ENCODE results near the gene WDR4. TPM values are rescaled to one million over a fixed set of nuclear protein-coding genes. Genes with fewer than 3 reads are reported as not detected.

The WDR4 gene
- total RNA-seq, 1 experiment from 2014 or later, result 42.6 TPM

- Mint-ChIP-seq H3K27ac (no peak overlapping the region), H3K9me3 (no peaks in the 10 kb centered on the region), H3K4me1 (no peaks in the 10 kb centered on the region), H3K4me3 (no peak overlapping the region), H3K27me3 (ENCODE audit: low read depth) (no peaks in the 10 kb centered on the region), H3K36me3 (peaks cover 63% of the 10 kb centered on the region)
- TF ChIP-seq MXD4 (CRISPR knock-in tag; IDR thresholded peaks at IDR 0.05; ENCODE audit: borderline replicate concordance) (no peak), NFATC4 (CRISPR knock-in tag; IDR thresholded peaks at IDR 0.05) (no peak), EMX1 (CRISPR knock-in tag; IDR thresholded peaks at IDR 0.05) (no peak), SMAD4 (CRISPR knock-in tag; IDR thresholded peaks at IDR 0.05) (no peak), E2F5 (CRISPR knock-in tag; IDR thresholded peaks at IDR 0.05) (no peak), RELA (CRISPR knock-in tag; IDR thresholded peaks at IDR 0.05; ENCODE audit: borderline replicate concordance) (no peak), IRF1 (CRISPR knock-in tag; IDR thresholded peaks at IDR 0.05) (no peak), NR3C1 (CRISPR knock-in tag; conservative IDR thresholded peaks at IDR 0.05; ENCODE audit: low read depth) (no peak), SMAD3 (CRISPR knock-in tag; IDR thresholded peaks at IDR 0.05; ENCODE audit: borderline replicate concordance) (no peak), ZNF232 (CRISPR knock-in tag; IDR thresholded peaks at IDR 0.05) (no peak), KAT7 (CRISPR knock-in tag; IDR thresholded peaks at IDR 0.05; ENCODE audit: borderline replicate concordance) (no peak), ERG (CRISPR knock-in tag; IDR thresholded peaks at IDR 0.05) (no peak), NR2C2 (CRISPR knock-in tag; IDR thresholded peaks at IDR 0.05) (no peak), PREB (CRISPR knock-in tag; IDR thresholded peaks at IDR 0.05; ENCODE audit: borderline replicate concordance) (no peak)
- ChIA-PET CTCF (no interaction called here), POLR2A (no interaction called here)
- no peak for DNase-seq (ENCODE audit: low spot score)
- no peak for ATAC-seq
Measured at GRCh38 chr21:42857216-42857615, 22.1 kb downstream of the WDR4 start.

GRCh38 chr21:42855937-42856335 lies 23.4 kb downstream of the WDR4 start:
- Mint-ChIP-seq H3K27ac (no peak overlapping the region), H3K9me3 (no peaks in the 10 kb centered on the region), H3K36me3 (peaks cover 72% of the 10 kb centered on the region), H3K4me3 (no peak overlapping the region), H3K4me1 (no peaks in the 10 kb centered on the region), H3K27me3 (ENCODE audit: low read depth) (no peaks in the 10 kb centered on the region)
- ChIA-PET POLR2A (no interaction called here), CTCF (no interaction called here)
- no peak for DNase-seq (ENCODE audit: low spot score)
- ATAC-seq, result no peak
- no peak for TF ChIP-seq KAT7 (CRISPR knock-in tag; IDR thresholded peaks at IDR 0.05; ENCODE audit: borderline replicate concordance)
- TF ChIP-seq ZNF317 (CRISPR knock-in tag; IDR thresholded peaks at IDR 0.05; ENCODE audit: borderline replicate concordance, low read depth), result no peak
- TF ChIP-seq ZBTB21 (CRISPR knock-in tag; IDR thresholded peaks at IDR 0.05; ENCODE audit: borderline replicate concordance), result no peak
- no peak for TF ChIP-seq CBFB (CRISPR knock-in tag; IDR thresholded peaks at IDR 0.05; ENCODE audit: low read depth)
- TF ChIP-seq E2F5 (CRISPR knock-in tag; IDR thresholded peaks at IDR 0.05), result no peak
- no peak for TF ChIP-seq ZNF512 (CRISPR knock-in tag; IDR thresholded peaks at IDR 0.05; ENCODE audit: borderline replicate concordance)
- TF ChIP-seq ATF3 (CRISPR knock-in tag; conservative IDR thresholded peaks at IDR 0.05), result no peak
- no peak for TF ChIP-seq PRDM15 (CRISPR knock-in tag; IDR thresholded peaks at IDR 0.05)
- no peak for TF ChIP-seq NR1H2 (CRISPR knock-in tag; IDR thresholded peaks at IDR 0.05)
- TF ChIP-seq HMGA2 (CRISPR knock-in tag; IDR thresholded peaks at IDR 0.05), result no peak
- TF ChIP-seq NFYB (CRISPR knock-in tag; conservative IDR thresholded peaks at IDR 0.05; ENCODE audit: low read depth), result no peak
- no peak for TF ChIP-seq FOXK1 (CRISPR knock-in tag; IDR thresholded peaks at IDR 0.05)
